Stimulated activated CD8-positive, alpha-beta memory T cell treated with anti-CD3 and anti-CD28 coated beads, Interleukin-12 subunit alpha, Interleukin-12 subunit beta, amount 100 ng/mL, for 24 hours (primary cell): Measurements from ENCODE around the gene MYCBP.
"Not testable (repeated sequence)": the region's sequence is repeated elsewhere in the genome, so short reads cannot be mapped to it uniquely, and the experiment has no call there.

Experiments
- DNase-seq: peaks from one replicate; pipeline ENCODE4 v3.0.0-alpha.2; 2020; ENCODE audit errors: extremely low read depth

The MYCBP gene

GRCh38 chr1:38867208-38867607 is 5.9 kb downstream of the MYCBP start:
- no peak for DNase-seq

- DNase-seq, result no peak
Measured at GRCh38 chr1:38865112-38865715, 7.9 kb downstream of the MYCBP start.

GRCh38 chr1:38860454-38860795 is 12.7 kb downstream of the MYCBP start:
- DNase-seq, result no peak

GRCh38 chr1:38859561-38860453 is 13.3 kb downstream of the MYCBP start, which contains the start of gene RRAGC:
RRAGC (minus strand) TSS chr1:38859772; CDS start chr1:38859646, 126 bp downstream.
- DNase-seq, result peak; percentile 97

GRCh38 chr1:38858833-38859560 is 14.2 kb downstream of the MYCBP start:
- DNase-seq, result peak; percentile 8

GRCh38 chr1:38852780-38853179 is 20.4 kb downstream of the MYCBP start:
- no peak for DNase-seq

- no peak for DNase-seq
Measured at GRCh38 chr1:38848071-38848470, 25.1 kb downstream of the MYCBP start.

- DNase-seq, result no peak
Measured at GRCh38 chr1:38846210-38846609, 26.9 kb downstream of the MYCBP start.

GRCh38 chr1:38845088-38845487 is 28.1 kb downstream of the MYCBP start:
- DNase-seq, result not testable (repeated sequence)

- DNase-seq, result no peak
Measured at GRCh38 chr1:38840281-38840680, 32.9 kb downstream of the MYCBP start.

- no peak for DNase-seq
Measured at GRCh38 chr1:38839363-38839762, 33.8 kb downstream of the MYCBP start.

- not testable (repeated sequence) for DNase-seq
Measured at GRCh38 chr1:38836316-38836715, 36.8 kb downstream of the MYCBP start.

GRCh38 chr1:38834937-38835827 is 38.0 kb downstream of the MYCBP start:
- DNase-seq, result no peak

- DNase-seq, result no peak
Measured at GRCh38 chr1:38834221-38834782, 38.8 kb downstream of the MYCBP start.

- no peak for DNase-seq
Measured at GRCh38 chr1:38833146-38833545, 40.0 kb downstream of the MYCBP start.

GRCh38 chr1:38832370-38832734 is 40.8 kb downstream of the MYCBP start:
- DNase-seq, result no peak

- no peak for DNase-seq
Measured at GRCh38 chr1:38831731-38832369, 41.3 kb downstream of the MYCBP start.

- DNase-seq, result no peak
Measured at GRCh38 chr1:38829368-38829767, 43.8 kb downstream of the MYCBP start.

- no peak for DNase-seq
Measured at GRCh38 chr1:38827318-38827717, 45.8 kb downstream of the MYCBP start.

GRCh38 chr1:38826886-38827285 is 46.3 kb downstream of the MYCBP start:
- DNase-seq, result no peak

- DNase-seq, result no peak
Measured at GRCh38 chr1:38826262-38826661, 46.9 kb downstream of the MYCBP start.
